Liver (tissue), 9 donors: ENCODE measurements around the gene RAB6B. TPM values are rescaled to one million over a fixed set of nuclear protein-coding genes. Genes with fewer than 3 reads are reported as not detected.

Experiments used
- DNase-seq: peaks from one replicate; pipeline ENCODE4 v3.0.0-alpha.2; 2017; ENCODE audit warnings: low spot score
- H3K27ac ChIP-seq, 2 donors: one replicate each; pipeline ENCODE4 v1.7.0; 2013; ENCODE audit warnings: inconsistent platforms in 2 of 2, low read length in 2 of 2, control low read depth in 1 of 2, low read depth in 1 of 2, mild to moderate bottlenecking in 1 of 2
- H3K27me3 ChIP-seq, 4 donors: one replicate each; pipeline versions ENCODE4 v1.6.1 to v1.7.0; 2013; ENCODE audit warnings: low read length in 3 of 4, inconsistent platforms in 1 of 4, mild to moderate bottlenecking in 1 of 4, moderate library complexity in 1 of 4; ENCODE audit not compliant: control insufficient read depth in 4 of 4, insufficient read depth in 4 of 4
- H3K36me3 ChIP-seq, 4 donors: one replicate each; pipeline versions ENCODE4 v1.6.1 to v1.7.0; 2013; ENCODE audit warnings: low read length in 3 of 4, mild to moderate bottlenecking in 3 of 4, low read depth in 1 of 4, moderate library complexity in 1 of 4; ENCODE audit not compliant: control insufficient read depth in 4 of 4, insufficient read depth in 3 of 4
- H3K4me1 ChIP-seq, 4 donors: one replicate each; pipeline versions ENCODE4 v1.6.1 to v1.7.0; 2013; ENCODE audit warnings: low read length in 3 of 4, mild to moderate bottlenecking in 3 of 4, moderate library complexity in 1 of 4; ENCODE audit not compliant: control insufficient read depth in 4 of 4, insufficient read depth in 4 of 4
- H3K4me3 ChIP-seq, 3 donors: one replicate each; pipeline versions ENCODE4 v1.6.1 to v1.7.0; 2013; ENCODE audit warnings: low read length in 3 of 3, control low read depth in 1 of 3, low read depth in 1 of 3, mild to moderate bottlenecking in 1 of 3
- H3K9ac ChIP-seq, 2 donors: one replicate each; pipeline ENCODE4 v1.7.0; 2013; ENCODE audit warnings: low read length in 2 of 2, mild to moderate bottlenecking in 2 of 2, moderate library complexity in 2 of 2, control low read depth in 1 of 2, low read depth in 1 of 2
- H3K9me3 ChIP-seq, 4 donors: one replicate each; pipeline versions ENCODE4 v1.6.1 to v1.7.0; 2013; ENCODE audit warnings: low read length in 3 of 4; ENCODE audit not compliant: control insufficient read depth in 4 of 4
- CTCF ChIP-seq: fragments of 150-350 bp; IDR thresholded peaks from 2 replicates; pipeline ENCODE4 v1.5.1; 2017; ENCODE audit warnings: improper control_type of control experiment, low read depth, low read length; ENCODE audit not compliant: missing input control
- EGR1 ChIP-seq, 2 donors: IDR thresholded peaks; 2 replicates each; pipeline ENCODE4 v1.6.1; 2016 to 2018; ENCODE audit warnings: antibody characterized with exemption in 2 of 2, low read depth in 2 of 2
- FOXA1 ChIP-seq: IDR thresholded peaks from 2 replicates; pipeline ENCODE4 v1.6.1; 2016; ENCODE audit warnings: antibody characterized with exemption
- JUND ChIP-seq, 2 donors: IDR thresholded peaks; 2 replicates each; pipeline ENCODE4 v1.6.1; 2016; ENCODE audit warnings: antibody characterized with exemption in 2 of 2
- MAX ChIP-seq: IDR thresholded peaks from 2 replicates; pipeline ENCODE4 v1.6.1; 2016; ENCODE audit warnings: antibody characterized with exemption
- NR2F2 ChIP-seq: IDR thresholded peaks from 2 replicates; pipeline ENCODE4 v1.6.1; 2016; ENCODE audit warnings: antibody characterized with exemption
- RAD21 ChIP-seq, 2 donors: IDR thresholded peaks; 2 replicates each; pipeline ENCODE4 v1.6.1; 2016; ENCODE audit warnings: antibody characterized with exemption in 2 of 2, mild to moderate bottlenecking in 2 of 2
- SP1 ChIP-seq: IDR thresholded peaks from 2 replicates; pipeline ENCODE4 v1.6.1; 2018; ENCODE audit warnings: antibody characterized with exemption, mild to moderate bottlenecking
- YY1 ChIP-seq: IDR thresholded peaks from 2 replicates; pipeline ENCODE4 v1.6.1; 2016; ENCODE audit warnings: antibody characterized with exemption, mild to moderate bottlenecking
- WGBS: extraction: QIAGEN DNeasy Blood & Tissue Kit; methylation state at CpG from one replicate; pipeline ENCODE4 v1.1.7; 2013; 5-methylcytosine and 5-hydroxymethylcytosine counted together
- polyA plus RNA-seq, 2 donors: library from polyadenylated mRNA; stranded (reverse) in 1 of 2; unstranded in 1 of 2; fragments of 200-250 nt in 1 of 2; fragments of >200 nt in 1 of 2; fragmentation: Nextera tagmentation in 1 of 2; extraction: Ambion mirVana in 1 of 2; gene quantifications; one replicate each; pipeline versions ENCODE4 v1.2.1 to v1.2.3, GENCODE V29; 2013 to 2015
- total RNA-seq, 2 donors: library from RNA; depleted of rRNA; stranded (reverse); fragments of >200 nt; gene quantifications; one replicate each; pipeline ENCODE4 v1.2.3, GENCODE V29; 2014
- TF ChIP-seq, protein P1 (sequence below): IDR thresholded peaks from 2 replicates; pipeline ENCODE4 v1.6.1; 2016; ENCODE audit warnings: antibody characterized with exemption, mild to moderate bottlenecking
- TF ChIP-seq, protein P2 (sequence below): IDR thresholded peaks from 2 replicates; pipeline ENCODE4 v1.6.1; 2016; ENCODE audit warnings: antibody characterized with exemption
- donor health status: healthy.
- donor health status: healthy.
- donor health status: healthy.
- donor health status: healthy.
- donor health status: healthy.

The RAB6B gene
- total RNA-seq = 1 to 10 TPM in 1 of 2 donors, under 1 TPM in 1; 0.08 to 2.8 TPM
- under 1 TPM; 0.28 TPM for polyA plus RNA-seq

DNA sequence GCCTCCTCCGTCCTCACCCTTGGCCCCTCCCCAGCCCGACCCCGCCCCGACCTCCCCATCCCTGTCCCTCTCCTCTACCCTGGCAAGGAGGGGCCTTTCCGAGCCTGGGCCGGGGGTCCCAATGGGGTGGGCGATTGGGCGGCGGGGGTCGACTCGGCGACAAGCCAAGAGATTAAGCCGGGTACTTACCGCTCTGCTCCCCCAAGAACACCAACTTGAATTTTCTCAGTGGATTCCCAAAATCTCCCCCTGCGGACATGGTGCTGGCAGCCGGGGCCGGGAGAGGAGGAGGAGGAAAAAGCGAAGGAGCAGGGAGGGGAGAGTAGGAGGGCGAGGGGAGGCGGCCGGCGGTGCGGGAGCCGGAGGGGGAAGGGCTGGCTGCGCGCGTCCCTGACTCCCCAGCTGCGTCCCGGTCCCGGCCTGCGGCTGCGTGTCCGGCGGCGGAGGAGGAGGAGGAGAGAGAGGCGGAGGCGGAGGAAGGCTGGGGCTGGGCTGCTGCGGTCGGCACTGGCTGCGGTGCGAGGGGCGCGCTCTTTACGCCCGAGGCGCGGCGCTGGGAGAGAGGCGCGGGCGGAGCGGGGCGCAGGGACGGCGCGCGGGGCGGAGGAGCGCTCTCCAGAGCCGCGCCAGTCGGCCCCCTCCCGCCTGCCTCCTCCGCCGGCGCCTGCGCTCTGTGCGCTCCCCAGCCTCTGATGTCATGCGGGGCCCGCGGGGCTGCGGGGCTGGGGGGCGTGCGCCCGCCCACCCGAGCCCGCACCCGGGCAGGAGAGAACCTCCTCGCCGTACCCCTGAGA, at the start of gene RAB6B:
TSS of gene RAB6B (minus strand) at position 675 of the 794 bp plus-strand sequence. CDS start at position 259, 416 bp downstream.
- H3K9ac ChIP-seq = no peak within 1 kb of the TSS
- H3K4me3 ChIP-seq = peak within 1 kb of the TSS; percentile 30 to 65 (median 32)
- peaks cover 4 to 16% (median 10%) of the 10 kb centered on the region in 4 donors for H3K4me1 ChIP-seq
- no peak for DNase-seq
- H3K9me3 ChIP-seq = no peaks in the 10 kb centered on the region
- 1% methylated on average over 80 of the region's 80 CpGs for WGBS
- no peaks in the 10 kb centered on the region for H3K36me3 ChIP-seq
- no peak for TF ChIP-seq RAD21 (IDR thresholded peaks at IDR 0.05)
- TF ChIP-seq, protein P1, sequence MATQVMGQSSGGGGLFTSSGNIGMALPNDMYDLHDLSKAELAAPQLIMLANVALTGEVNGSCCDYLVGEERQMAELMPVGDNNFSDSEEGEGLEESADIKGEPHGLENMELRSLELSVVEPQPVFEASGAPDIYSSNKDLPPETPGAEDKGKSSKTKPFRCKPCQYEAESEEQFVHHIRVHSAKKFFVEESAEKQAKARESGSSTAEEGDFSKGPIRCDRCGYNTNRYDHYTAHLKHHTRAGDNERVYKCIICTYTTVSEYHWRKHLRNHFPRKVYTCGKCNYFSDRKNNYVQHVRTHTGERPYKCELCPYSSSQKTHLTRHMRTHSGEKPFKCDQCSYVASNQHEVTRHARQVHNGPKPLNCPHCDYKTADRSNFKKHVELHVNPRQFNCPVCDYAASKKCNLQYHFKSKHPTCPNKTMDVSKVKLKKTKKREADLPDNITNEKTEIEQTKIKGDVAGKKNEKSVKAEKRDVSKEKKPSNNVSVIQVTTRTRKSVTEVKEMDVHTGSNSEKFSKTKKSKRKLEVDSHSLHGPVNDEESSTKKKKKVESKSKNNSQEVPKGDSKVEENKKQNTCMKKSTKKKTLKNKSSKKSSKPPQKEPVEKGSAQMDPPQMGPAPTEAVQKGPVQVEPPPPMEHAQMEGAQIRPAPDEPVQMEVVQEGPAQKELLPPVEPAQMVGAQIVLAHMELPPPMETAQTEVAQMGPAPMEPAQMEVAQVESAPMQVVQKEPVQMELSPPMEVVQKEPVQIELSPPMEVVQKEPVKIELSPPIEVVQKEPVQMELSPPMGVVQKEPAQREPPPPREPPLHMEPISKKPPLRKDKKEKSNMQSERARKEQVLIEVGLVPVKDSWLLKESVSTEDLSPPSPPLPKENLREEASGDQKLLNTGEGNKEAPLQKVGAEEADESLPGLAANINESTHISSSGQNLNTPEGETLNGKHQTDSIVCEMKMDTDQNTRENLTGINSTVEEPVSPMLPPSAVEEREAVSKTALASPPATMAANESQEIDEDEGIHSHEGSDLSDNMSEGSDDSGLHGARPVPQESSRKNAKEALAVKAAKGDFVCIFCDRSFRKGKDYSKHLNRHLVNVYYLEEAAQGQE = no peak
- TF ChIP-seq MAX = no peak
- no peak for TF ChIP-seq CTCF
- no peak for TF ChIP-seq JUND (IDR thresholded peaks at IDR 0.05)
- no peak for TF ChIP-seq SP1
- TF ChIP-seq FOXA1 = no peak
- TF ChIP-seq YY1 = no peak
- H3K27me3 ChIP-seq = peaks cover 0 to 4% (median 0%) of the 10 kb centered on the region in 4 donors
- H3K27ac ChIP-seq = no peak within 1 kb of the TSS

GRCh38 chr3:133944641-133945380, 49.1 kb upstream of the RAB6B start:
- no peak overlapping the region for H3K4me3 ChIP-seq
- no peak overlapping the region for H3K9ac ChIP-seq
- H3K9me3 ChIP-seq = no peaks in the 10 kb centered on the region
- 78% methylated on average over 13 of the region's 13 CpGs for WGBS
- no peak for DNase-seq
- peak; percentile 44 for TF ChIP-seq NR2F2
- TF ChIP-seq, protein P2, sequence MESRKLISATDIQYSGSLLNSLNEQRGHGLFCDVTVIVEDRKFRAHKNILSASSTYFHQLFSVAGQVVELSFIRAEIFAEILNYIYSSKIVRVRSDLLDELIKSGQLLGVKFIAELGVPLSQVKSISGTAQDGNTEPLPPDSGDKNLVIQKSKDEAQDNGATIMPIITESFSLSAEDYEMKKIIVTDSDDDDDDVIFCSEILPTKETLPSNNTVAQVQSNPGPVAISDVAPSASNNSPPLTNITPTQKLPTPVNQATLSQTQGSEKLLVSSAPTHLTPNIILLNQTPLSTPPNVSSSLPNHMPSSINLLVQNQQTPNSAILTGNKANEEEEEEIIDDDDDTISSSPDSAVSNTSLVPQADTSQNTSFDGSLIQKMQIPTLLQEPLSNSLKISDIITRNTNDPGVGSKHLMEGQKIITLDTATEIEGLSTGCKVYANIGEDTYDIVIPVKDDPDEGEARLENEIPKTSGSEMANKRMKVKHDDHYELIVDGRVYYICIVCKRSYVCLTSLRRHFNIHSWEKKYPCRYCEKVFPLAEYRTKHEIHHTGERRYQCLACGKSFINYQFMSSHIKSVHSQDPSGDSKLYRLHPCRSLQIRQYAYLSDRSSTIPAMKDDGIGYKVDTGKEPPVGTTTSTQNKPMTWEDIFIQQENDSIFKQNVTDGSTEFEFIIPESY = no peak
- TF ChIP-seq YY1 = no peak
- TF ChIP-seq, protein P1 = no peak
- no peak for TF ChIP-seq EGR1 (IDR thresholded peaks at IDR 0.05; ENCODE audit: low read depth in 2 of 2)
- peak; percentile 33 for TF ChIP-seq SP1
- TF ChIP-seq FOXA1 = no peak
- TF ChIP-seq JUND (IDR thresholded peaks at IDR 0.05) = no peak
- H3K27ac ChIP-seq = no peak overlapping the region
- H3K27me3 ChIP-seq = no peaks in the 10 kb centered on the region
- H3K36me3 ChIP-seq = no peaks in the 10 kb centered on the region
- peaks cover 0 to 3% (median 0%) of the 10 kb centered on the region in 4 donors for H3K4me1 ChIP-seq
